NCI-H2196 treated with DMSO at 0.1 percent for 48 hours (cell line): ENCODE results near the gene C18orf63.

Experiments
- DNase-seq: peaks from one replicate; lab custom pipeline; 2025; ENCODE audit not compliant: unreplicated experiment; lab: John Stamatoyannopoulos, UW

Gene C18orf63

GRCh38 chr18:74375999-74376398 lies 60.4 kb downstream of the C18orf63 start:
- no peak for DNase-seq

DNA sequence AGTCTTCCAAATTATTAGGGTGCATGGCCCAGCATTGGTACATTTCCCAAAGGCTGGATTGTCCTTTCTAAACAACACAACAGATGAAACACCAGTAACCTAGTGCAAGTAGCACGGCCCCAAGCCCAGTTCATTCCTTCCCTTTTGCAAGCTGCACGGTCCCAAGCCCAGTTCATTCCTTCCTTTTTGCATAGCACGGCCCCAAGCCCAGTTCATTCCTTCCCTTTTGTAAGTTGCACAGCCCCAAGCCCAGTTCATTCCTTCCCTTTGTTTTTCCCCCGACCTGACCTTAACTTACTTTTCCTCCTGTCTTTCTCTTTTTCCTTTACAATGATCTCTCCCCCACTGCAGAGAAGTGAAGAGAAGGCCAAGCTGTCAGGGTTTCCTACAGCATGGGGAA lies 60.9 kb downstream of the C18orf63 start:
- no peak for DNase-seq

- no peak for DNase-seq
These were observed 62.1 kb downstream of the C18orf63 start for GRCh38 chr18:74377776-74378175.

GRCh38 chr18:74378179-74378682 lies 62.6 kb downstream of the C18orf63 start:
- no peak for DNase-seq

- no peak for DNase-seq
These were observed 65.3 kb downstream of the C18orf63 start for GRCh38 chr18:74380916-74381315.

- DNase-seq, result no peak
These were observed 66.1 kb downstream of the C18orf63 start for GRCh38 chr18:74381621-74382295.

DNA sequence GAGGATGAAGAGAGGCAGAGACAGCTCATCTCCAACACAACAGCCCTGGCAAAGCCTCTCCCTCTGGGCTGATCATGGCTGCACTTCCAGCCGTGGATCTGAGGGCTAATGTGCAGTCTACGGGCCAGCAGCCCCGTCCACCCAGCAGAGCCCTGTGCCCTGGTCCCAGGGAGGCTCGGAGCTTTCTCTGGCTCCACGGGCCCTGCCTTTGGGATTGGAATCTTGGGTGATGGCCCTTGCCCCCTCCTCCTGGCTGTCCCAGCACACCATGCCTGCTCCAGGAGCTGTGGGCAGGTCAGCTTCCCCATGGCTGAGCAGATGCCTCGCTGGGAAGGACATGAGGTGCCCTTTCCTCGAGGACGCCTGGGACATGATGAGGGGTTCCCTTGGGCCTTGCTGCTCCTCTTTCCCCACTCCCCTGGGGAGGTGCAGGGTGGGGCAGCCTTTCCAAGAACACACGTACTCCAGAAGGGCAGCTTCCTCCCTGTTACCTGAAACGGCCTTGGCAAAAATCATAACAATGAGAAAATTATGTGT lies 66.9 kb downstream of the C18orf63 start:
- DNase-seq, result no peak

GRCh38 chr18:74387383-74387782 lies 71.7 kb downstream of the C18orf63 start:
- DNase-seq, result no peak

DNA sequence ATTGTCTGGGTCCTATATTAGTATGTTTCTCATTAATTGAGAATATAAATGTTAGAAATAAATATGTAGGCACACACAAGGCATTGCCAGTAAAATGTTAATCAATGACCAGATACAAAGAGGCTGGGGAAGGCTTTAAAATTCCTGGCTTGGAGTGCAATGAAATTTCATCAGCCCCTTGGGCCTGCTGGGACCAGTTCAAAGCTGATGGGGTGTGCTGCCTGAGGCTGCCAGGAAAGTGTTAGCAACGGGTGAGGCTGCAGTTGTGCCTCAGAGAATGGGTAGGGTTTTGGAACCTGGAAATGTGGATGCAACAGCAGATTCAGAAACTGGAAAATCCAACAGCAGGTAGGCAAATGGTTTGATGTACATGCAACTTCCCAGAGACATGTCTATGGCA lies 72.6 kb downstream of the C18orf63 start:
- DNase-seq, result no peak

DNA sequence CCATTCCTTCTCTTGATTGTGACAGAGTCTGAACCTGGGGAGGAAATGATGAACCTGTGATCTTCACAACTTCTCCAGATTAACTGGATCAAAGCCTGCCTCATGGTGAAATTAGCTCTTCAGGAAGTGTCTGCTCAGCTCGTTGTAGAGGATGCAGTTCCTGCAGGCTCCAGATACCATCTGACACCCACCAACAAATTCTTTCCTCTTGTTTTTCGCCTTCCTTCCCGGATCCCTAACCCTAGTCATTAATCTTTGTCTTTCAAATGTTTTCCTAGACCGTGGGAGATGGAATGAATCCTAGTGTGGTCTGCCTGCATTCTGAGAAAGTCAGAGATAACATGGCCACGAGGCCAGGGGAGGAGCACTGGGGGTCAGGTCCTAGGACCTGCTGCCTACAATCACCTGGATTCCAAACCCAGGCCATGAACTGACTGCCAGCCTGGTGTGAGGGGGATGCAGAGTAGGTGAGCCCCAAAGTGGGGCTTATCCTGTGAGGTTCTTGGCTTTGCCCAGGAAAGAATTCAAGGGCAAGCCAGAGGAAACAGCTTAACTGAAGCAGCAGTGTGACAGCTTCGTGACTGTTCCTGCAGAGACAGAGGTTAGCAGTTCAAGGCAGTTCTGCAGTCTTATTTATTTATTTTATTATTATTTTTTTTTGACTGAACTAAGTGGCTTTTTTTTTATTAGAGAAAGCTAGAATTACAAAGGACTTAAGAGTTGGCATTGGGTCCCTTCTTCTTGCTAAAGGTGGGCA lies 73.7 kb downstream of the C18orf63 start:
- no peak for DNase-seq

GRCh38 chr18:74389991-74390390 lies 74.4 kb downstream of the C18orf63 start:
- no peak for DNase-seq

GRCh38 chr18:74390900-74391299 lies 75.3 kb downstream of the C18orf63 start:
- DNase-seq, result no peak

DNA sequence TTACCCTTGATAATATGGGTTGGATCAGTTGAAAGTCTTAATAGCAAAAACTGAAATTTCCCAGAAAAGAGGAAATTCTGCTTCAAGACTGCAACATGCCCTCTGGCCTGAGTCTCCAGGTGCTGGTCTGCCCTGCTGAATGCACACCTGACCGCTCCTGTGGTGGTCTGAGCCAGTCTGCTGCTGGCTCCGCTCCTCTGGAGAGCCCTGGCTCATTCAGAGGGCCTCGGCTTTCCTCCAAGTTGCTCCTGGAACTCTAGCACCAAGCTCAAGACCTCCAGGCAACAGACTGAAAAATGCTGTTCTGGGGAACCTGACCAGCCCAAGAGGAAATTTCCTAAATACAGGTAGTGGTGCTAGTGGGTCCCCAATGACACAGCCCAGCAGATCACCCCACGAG lies 76.7 kb downstream of the C18orf63 start:
- DNase-seq, result no peak

GRCh38 chr18:74395006-74395405 lies 79.4 kb downstream of the C18orf63 start:
- DNase-seq, result no peak

DNA sequence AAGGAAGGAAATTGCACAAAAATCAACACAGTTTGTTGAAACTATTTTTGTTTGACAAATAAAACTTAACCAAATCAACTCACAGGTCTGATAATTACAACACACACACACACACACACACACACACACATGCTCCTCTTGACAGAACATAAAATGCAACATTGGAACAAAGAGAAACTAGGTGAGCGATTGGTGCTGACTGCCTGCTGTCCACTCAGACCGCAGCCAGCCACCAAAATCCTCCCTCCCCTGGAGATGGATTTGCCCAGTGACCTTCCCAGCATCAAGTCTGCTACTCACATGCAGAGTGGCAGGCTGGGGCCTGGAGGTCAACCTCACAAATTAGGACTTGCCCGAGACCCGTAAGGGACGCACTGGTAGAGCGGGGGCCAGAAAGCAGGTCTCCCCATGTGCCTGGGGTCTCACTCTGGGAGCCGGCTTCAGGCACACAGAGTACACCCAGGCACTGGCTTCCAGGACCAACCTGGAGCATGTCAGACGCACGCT lies 80.1 kb downstream of the C18orf63 start:
- no peak for DNase-seq

GRCh38 chr18:74396171-74397169 lies 80.8 kb downstream of the C18orf63 start:
- DNase-seq, result no peak

DNA sequence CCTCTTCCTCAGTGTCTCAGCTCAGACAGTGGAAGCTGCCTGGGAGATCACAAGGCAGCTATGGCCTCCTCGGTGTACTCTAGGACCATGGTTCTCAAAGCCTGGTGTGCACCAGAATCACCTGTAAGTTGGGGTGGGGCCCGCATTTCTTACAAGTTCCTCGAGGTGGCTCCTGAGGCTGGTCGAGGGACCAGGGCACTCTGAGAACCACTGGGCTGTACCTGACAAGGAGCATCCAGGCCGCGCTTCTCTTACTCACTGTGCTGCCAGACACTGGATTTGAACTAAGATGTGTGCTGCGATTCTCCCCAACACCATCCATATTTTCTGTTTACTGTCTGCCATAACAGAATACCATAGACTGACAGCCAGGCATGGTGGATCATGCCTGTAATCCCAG lies 81.9 kb downstream of the C18orf63 start:
- no peak for DNase-seq

- no peak for DNase-seq
These were observed 83.7 kb downstream of the C18orf63 start for GRCh38 chr18:74399091-74399887.

DNA sequence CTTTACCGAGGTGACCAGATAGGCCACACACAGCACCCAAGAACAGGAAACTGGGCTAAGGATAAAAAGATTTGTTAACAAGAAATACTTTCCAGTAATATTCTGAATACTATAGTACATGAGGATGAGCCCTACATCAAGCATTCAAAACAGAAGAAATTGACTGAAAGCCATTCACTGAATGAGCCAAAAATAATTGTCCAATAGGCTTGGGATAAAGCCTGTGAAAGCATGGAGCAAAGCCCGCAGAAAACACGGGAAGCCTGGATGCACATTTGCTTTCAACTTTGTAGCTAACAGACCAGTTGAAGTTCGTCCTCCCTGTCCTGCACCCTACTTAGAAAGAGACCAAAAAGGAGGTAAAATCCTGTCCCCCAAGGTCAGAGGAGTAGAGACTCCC lies 85.2 kb downstream of the C18orf63 start:
- no peak for DNase-seq
